DOHH2 (cell line): ENCODE results near the gene VPREB3.

Experiments
- H3F3A ChIP-seq: fragments of 200-600 bp; sonication (generic), shearing (Covaris generic); 2 replicates; pipeline ENCODE4 v1.6.0; 2016; ENCODE audit warnings: antibody characterized with exemption, mild to moderate bottlenecking; ENCODE audit not compliant: control insufficient read depth, insufficient read depth
- H3K27ac ChIP-seq: fragments of 200-600 bp; sonication (generic); 2 replicates; pipeline ENCODE4 v1.5.1; 2014; ENCODE audit warnings: low read depth, mild to moderate bottlenecking, low read length, moderate library complexity
- H3K27me3 ChIP-seq: fragments of 200-600 bp; sonication (generic); 2 replicates; pipeline ENCODE4 v1.6.1; 2014; ENCODE audit warnings: mild to moderate bottlenecking, low read length, mixed read lengths; ENCODE audit not compliant: control insufficient read depth
- H3K36me3 ChIP-seq: fragments of 200-600 bp; sonication (generic); 2 replicates; pipeline ENCODE4 v1.6.1; 2014; ENCODE audit warnings: mild to moderate bottlenecking, low read length, moderate library complexity, mixed read lengths; ENCODE audit not compliant: control insufficient read depth
- H3K4me1 ChIP-seq: fragments of 200-600 bp; sonication (generic); 2 replicates; pipeline ENCODE4 v1.6.1; 2014; ENCODE audit warnings: mild to moderate bottlenecking, low read length, mixed read lengths; ENCODE audit not compliant: control insufficient read depth
- H3K4me2 ChIP-seq: fragments of 200-600 bp; sonication (generic); 2 replicates; pipeline ENCODE4 v1.6.0; 2014; ENCODE audit warnings: mild to moderate bottlenecking, low read length, moderate library complexity
- H3K4me3 ChIP-seq: fragments of 200-600 bp; sonication (generic); 2 replicates; pipeline ENCODE4 v1.5.1; 2014; ENCODE audit warnings: mild to moderate bottlenecking, low read length, mixed read lengths
- H3K79me2 ChIP-seq: fragments of 200-600 bp; sonication (generic); 2 replicates; pipeline ENCODE4 v1.6.1; 2014; ENCODE audit warnings: mild to moderate bottlenecking, low read length, mixed read lengths; ENCODE audit not compliant: control insufficient read depth
- H3K9me2 ChIP-seq: fragments of 200-600 bp; sonication (generic); replicated peaks from 2 replicates; pipeline ENCODE4 v1.6.1; 2014; ENCODE audit warnings: mild to moderate bottlenecking, low read length, mixed read lengths; ENCODE audit not compliant: control insufficient read depth
- H3K9me3 ChIP-seq: fragments of 200-600 bp; sonication (generic); 2 replicates; pipeline ENCODE4 v1.6.1; 2014; ENCODE audit warnings: antibody characterized with exemption, low read length, mixed read lengths; ENCODE audit not compliant: control insufficient read depth, insufficient read depth
- H4K20me1 ChIP-seq: fragments of 200-600 bp; sonication (generic); 2 replicates; pipeline ENCODE4 v1.6.0; 2014; ENCODE audit warnings: low read depth, mild to moderate bottlenecking, antibody characterized with exemption, low read length, moderate library complexity; ENCODE audit not compliant: control insufficient read depth, insufficient read depth
- CTCF ChIP-seq: fragments of 200-600 bp; sonication (generic); IDR thresholded peaks from one replicate; pipeline ENCODE4 v1.5.1; 2014; ENCODE audit warnings: antibody characterized with exemption, mild to moderate bottlenecking, low read depth, low read length; ENCODE audit not compliant: poor library complexity, severe bottlenecking
- EZH2phosphoT487 ChIP-seq: fragments of 200-600 bp; sonication (generic); IDR thresholded peaks from 2 replicates; pipeline ENCODE4 v1.6.1; 2017; ENCODE audit warnings: borderline replicate concordance, mild to moderate bottlenecking, antibody characterized with exemption, low read length, moderate library complexity, mixed read lengths

The VPREB3 gene

GRCh38 chr22:23767303-23767672 lies 13.1 kb upstream of the VPREB3 start:
- peaks cover 46% of the 10 kb centered on the region for H3K79me2 ChIP-seq
- H3K27ac ChIP-seq: peak overlapping the region; percentile 68
- H3K9me2 ChIP-seq: no peaks in the 10 kb centered on the region
- peaks cover 6% of the 10 kb centered on the region; the same call in 1 of the 2 replicates for H4K20me1 ChIP-seq
- H3K36me3 ChIP-seq: peaks cover 44% of the 10 kb centered on the region
- H3K27me3 ChIP-seq: no peaks in the 10 kb centered on the region
- H3K9me3 ChIP-seq: no peaks in the 10 kb centered on the region
- no peaks in the 10 kb centered on the region for H3F3A ChIP-seq
- peak overlapping the region; percentile 92 for H3K4me2 ChIP-seq
- TF ChIP-seq CTCF (no peak), EZH2phosphoT487 (no peak)
- peak overlapping the region; percentile 97 for H3K4me3 ChIP-seq
- peaks cover 83% of the 10 kb centered on the region for H3K4me1 ChIP-seq

GRCh38 chr22:23764899-23765881 lies 11.0 kb upstream of the VPREB3 start:
- TF ChIP-seq EZH2phosphoT487 (no peak), CTCF (no peak)
- Histone ChIP-seq H3K27me3 (no peaks in the 10 kb centered on the region), H3K79me2 (peaks cover 46% of the 10 kb centered on the region), H3K36me3 (peaks cover 44% of the 10 kb centered on the region), H4K20me1 (peaks cover 6% of the 10 kb centered on the region; the same call in 1 of the 2 replicates), H3K27ac (no peak overlapping the region), H3F3A (no peaks in the 10 kb centered on the region), H3K4me3 (peak overlapping the region; percentile 66), H3K9me3 (no peaks in the 10 kb centered on the region), H3K9me2 (no peaks in the 10 kb centered on the region), H3K4me2 (peak overlapping the region; percentile 92), H3K4me1 (peaks cover 64% of the 10 kb centered on the region)

GRCh38 chr22:23763954-23764353 lies 9.7 kb upstream of the VPREB3 start:
- peaks cover 53% of the 10 kb centered on the region for H3K4me1 ChIP-seq
- H3K4me2 ChIP-seq: peak overlapping the region; percentile 92
- no peaks in the 10 kb centered on the region for H3K9me2 ChIP-seq
- no peaks in the 10 kb centered on the region for H3F3A ChIP-seq
- H3K27me3 ChIP-seq: no peaks in the 10 kb centered on the region
- peak overlapping the region; percentile 66 for H3K4me3 ChIP-seq
- H3K9me3 ChIP-seq: no peaks in the 10 kb centered on the region
- H3K27ac ChIP-seq: peak overlapping the region; percentile 59
- H4K20me1 ChIP-seq: peaks cover 6% of the 10 kb centered on the region; the same call in 1 of the 2 replicates
- peaks cover 44% of the 10 kb centered on the region for H3K36me3 ChIP-seq
- peaks cover 46% of the 10 kb centered on the region for H3K79me2 ChIP-seq
- TF ChIP-seq EZH2phosphoT487: no peak
- no peak for TF ChIP-seq CTCF
